Ishikawa (cell line): ENCODE data around the gene METTL14.

Experiments used
- CEBPB ChIP-seq: IDR thresholded peaks from 2 replicates; pipeline ENCODE4 v1.6.1; 2012
- CREB1 ChIP-seq: IDR thresholded peaks from 2 replicates; pipeline ENCODE4 v1.6.1; 2012; ENCODE audit warnings: low read depth
- EGR1 ChIP-seq: IDR thresholded peaks from 2 replicates; pipeline ENCODE4 v1.6.1; 2012
- EP300 ChIP-seq: IDR thresholded peaks from 2 replicates; pipeline ENCODE4 v1.6.1; 2012; ENCODE audit warnings: borderline replicate concordance
- FOXM1 ChIP-seq: IDR thresholded peaks from 2 replicates; pipeline ENCODE4 v1.6.1; 2012; ENCODE audit warnings: low read depth, borderline replicate concordance
- MAX ChIP-seq: IDR thresholded peaks from 2 replicates; pipeline ENCODE4 v1.6.1; 2012
- NFIC ChIP-seq: IDR thresholded peaks from 2 replicates; pipeline ENCODE4 v1.6.1; 2012
- RAD21 ChIP-seq: IDR thresholded peaks from 2 replicates; pipeline ENCODE4 v1.6.1; 2012; ENCODE audit warnings: low read depth
- REST ChIP-seq: IDR thresholded peaks from 2 replicates; pipeline ENCODE4 v1.6.1; 2012; ENCODE audit warnings: low read depth, mild to moderate bottlenecking
- TAF1 ChIP-seq: IDR thresholded peaks from 2 replicates; pipeline ENCODE4 v1.6.1; 2012; ENCODE audit warnings: low read depth, mild to moderate bottlenecking
- TCF12 ChIP-seq: IDR thresholded peaks from 2 replicates; pipeline ENCODE4 v1.6.1; 2012; ENCODE audit warnings: low read depth
- TEAD4 ChIP-seq: IDR thresholded peaks from 2 replicates; pipeline ENCODE4 v1.6.1; 2012
- USF1 ChIP-seq: IDR thresholded peaks from 2 replicates; pipeline ENCODE4 v1.6.1; 2012
- YY1 ChIP-seq: IDR thresholded peaks from 2 replicates; pipeline ENCODE4 v1.6.1; 2012; ENCODE audit warnings: low read depth
- ZBTB7A ChIP-seq: IDR thresholded peaks from 2 replicates; pipeline ENCODE4 v1.6.1; 2012; ENCODE audit warnings: low read depth

The METTL14 gene

GRCh38 chr4:118736900-118737299 is 51.7 kb downstream of the METTL14 start:
- TF ChIP-seq USF1 (no peak), CEBPB (no peak), MAX (no peak), NFIC (no peak), YY1 (no peak), EP300 (no peak), FOXM1 (no peak), TAF1 (no peak), EGR1 (no peak), REST (no peak), RAD21 (no peak), CREB1 (no peak), ZBTB7A (no peak), TEAD4 (no peak), TCF12 (no peak)

GRCh38 chr4:118738090-118738489 is 52.9 kb downstream of the METTL14 start:
- TF ChIP-seq TEAD4 (no peak), USF1 (no peak), REST (no peak), FOXM1 (no peak)

GRCh38 chr4:118739022-118739713 is 54.0 kb downstream of the METTL14 start:
- no peak for TF ChIP-seq NFIC
- no peak for TF ChIP-seq REST
- TF ChIP-seq ZBTB7A = no peak
- no peak for TF ChIP-seq EP300
- TF ChIP-seq TAF1 = no peak
- TF ChIP-seq TEAD4 = no peak

GRCh38 chr4:118740869-118741268 is 55.7 kb downstream of the METTL14 start:
- TF ChIP-seq CREB1 (no peak), ZBTB7A (no peak), TAF1 (no peak), CEBPB (no peak), RAD21 (no peak), EGR1 (no peak), FOXM1 (no peak), REST (no peak), YY1 (no peak), NFIC (no peak), USF1 (no peak), MAX (no peak), TEAD4 (no peak), TCF12 (no peak)
